ENCODE measurements around the gene MARCO.

GRCh38 chr2:118990757-118991545, 49.0 kb downstream of the MARCO start:
- TF ChIP-seq CTCF (IDR thresholded peaks at IDR 0.05; ENCODE audit: extremely low read depth in 1 of 2, insufficient read depth in 1 of 2, low read depth in 1 of 2, low read length in 2 of 2) (no peak), POLR2AphosphoS5 (IDR thresholded peaks at IDR 0.05; ENCODE audit: insufficient read depth, low read depth, low read length) (no peak), EZH2 (IDR thresholded peaks at IDR 0.05; ENCODE audit: borderline replicate concordance, low read depth, low read length, severe bottlenecking) (no peak), POLR2A (IDR thresholded peaks at IDR 0.05; ENCODE audit: low read depth, low read length) (no peak), MYC (IDR thresholded peaks at IDR 0.05; ENCODE audit: low read depth, low read length) (no peak)
